Breast epithelium (tissue), 3 donors: ENCODE data around the gene UBASH3B.

Source experiments
- POLR2AphosphoS5 ChIP-seq, 3 donors: sonication (generic); formaldehyde crosslinking; IDR thresholded peaks; one replicate each; pipeline ENCODE4 v1.6.1; 2017; ENCODE audit warnings: antibody characterized with exemption in 3 of 3
- TF ChIP-seq, protein P1 (sequence below), 3 donors: fragments of 450-650 bp; IDR thresholded peaks; one replicate each; pipeline ENCODE4 v1.5.1; 2016 to 2017; ENCODE audit warnings: antibody characterized with exemption in 3 of 3, mild to moderate bottlenecking in 3 of 3, moderate library complexity in 3 of 3

DNA sequence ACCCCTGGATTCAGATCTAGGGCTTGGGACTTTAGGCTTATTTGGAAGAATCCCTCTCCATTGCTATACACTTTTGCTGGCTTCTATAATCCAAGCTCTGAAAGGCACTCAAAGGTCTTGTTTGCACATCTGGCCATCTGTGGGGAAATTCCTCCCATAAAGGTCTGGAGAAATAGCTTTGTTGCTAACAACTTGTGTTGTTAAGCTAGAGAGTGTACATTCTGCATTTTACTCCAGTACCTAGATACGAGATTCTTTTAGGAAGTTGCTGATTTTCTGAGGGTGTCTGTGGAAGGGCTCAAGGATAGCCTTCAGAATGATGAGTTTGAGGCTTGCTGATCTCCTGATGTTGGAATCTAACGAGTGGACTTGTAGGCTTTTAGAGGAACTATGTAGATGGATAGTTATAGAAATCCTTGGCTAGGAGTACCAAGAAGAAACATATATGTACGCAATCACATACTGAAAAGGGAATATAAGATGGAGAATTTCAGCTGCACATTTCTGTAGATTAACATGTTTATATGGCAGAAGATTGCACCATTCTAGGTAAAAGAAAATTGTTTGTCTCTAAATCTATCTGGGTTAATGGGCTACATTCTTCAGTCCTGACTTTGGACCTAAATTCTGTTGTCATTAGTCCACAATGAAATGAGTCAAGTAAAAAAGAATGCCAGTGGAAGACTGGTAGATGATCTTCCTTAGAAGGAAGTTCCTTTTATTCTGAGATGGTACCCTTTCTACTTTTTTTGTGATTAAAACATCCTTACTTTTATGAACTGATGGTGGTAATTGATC lies 51.0 kb downstream of the UBASH3B start:
- TF ChIP-seq, protein P1, sequence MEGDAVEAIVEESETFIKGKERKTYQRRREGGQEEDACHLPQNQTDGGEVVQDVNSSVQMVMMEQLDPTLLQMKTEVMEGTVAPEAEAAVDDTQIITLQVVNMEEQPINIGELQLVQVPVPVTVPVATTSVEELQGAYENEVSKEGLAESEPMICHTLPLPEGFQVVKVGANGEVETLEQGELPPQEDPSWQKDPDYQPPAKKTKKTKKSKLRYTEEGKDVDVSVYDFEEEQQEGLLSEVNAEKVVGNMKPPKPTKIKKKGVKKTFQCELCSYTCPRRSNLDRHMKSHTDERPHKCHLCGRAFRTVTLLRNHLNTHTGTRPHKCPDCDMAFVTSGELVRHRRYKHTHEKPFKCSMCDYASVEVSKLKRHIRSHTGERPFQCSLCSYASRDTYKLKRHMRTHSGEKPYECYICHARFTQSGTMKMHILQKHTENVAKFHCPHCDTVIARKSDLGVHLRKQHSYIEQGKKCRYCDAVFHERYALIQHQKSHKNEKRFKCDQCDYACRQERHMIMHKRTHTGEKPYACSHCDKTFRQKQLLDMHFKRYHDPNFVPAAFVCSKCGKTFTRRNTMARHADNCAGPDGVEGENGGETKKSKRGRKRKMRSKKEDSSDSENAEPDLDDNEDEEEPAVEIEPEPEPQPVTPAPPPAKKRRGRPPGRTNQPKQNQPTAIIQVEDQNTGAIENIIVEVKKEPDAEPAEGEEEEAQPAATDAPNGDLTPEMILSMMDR (IDR thresholded peaks at IDR 0.05), result no peak
- no peak for TF ChIP-seq POLR2AphosphoS5 (IDR thresholded peaks at IDR 0.05)
